Ishikawa (cell line): ENCODE measurements around the gene TMEM80.

Source experiments
- CEBPB ChIP-seq: IDR thresholded peaks from 2 replicates; pipeline ENCODE4 v1.6.1; 2012
- EGR1 ChIP-seq: IDR thresholded peaks from 2 replicates; pipeline ENCODE4 v1.6.1; 2012
- EP300 ChIP-seq: IDR thresholded peaks from 2 replicates; pipeline ENCODE4 v1.6.1; 2012; ENCODE audit warnings: borderline replicate concordance
- MAX ChIP-seq: IDR thresholded peaks from 2 replicates; pipeline ENCODE4 v1.6.1; 2012
- NFIC ChIP-seq: IDR thresholded peaks from 2 replicates; pipeline ENCODE4 v1.6.1; 2012
- REST ChIP-seq: IDR thresholded peaks from 2 replicates; pipeline ENCODE4 v1.6.1; 2012; ENCODE audit warnings: low read depth, mild to moderate bottlenecking
- TAF1 ChIP-seq: IDR thresholded peaks from 2 replicates; pipeline ENCODE4 v1.6.1; 2012; ENCODE audit warnings: low read depth, mild to moderate bottlenecking
- USF1 ChIP-seq: IDR thresholded peaks from 2 replicates; pipeline ENCODE4 v1.6.1; 2012
- YY1 ChIP-seq: IDR thresholded peaks from 2 replicates; pipeline ENCODE4 v1.6.1; 2012; ENCODE audit warnings: low read depth
- ZBTB7A ChIP-seq: IDR thresholded peaks from 2 replicates; pipeline ENCODE4 v1.6.1; 2012; ENCODE audit warnings: low read depth

- TF ChIP-seq YY1 (no peak), REST (no peak), USF1 (no peak), EGR1 (no peak), CEBPB (no peak), EP300 (no peak), TAF1 (no peak), ZBTB7A (no peak), MAX (no peak), NFIC (no peak)
Measured at GRCh38 chr11:686451-687243, 9.0 kb upstream of the TMEM80 start.
